Measurements from ENCODE around the gene ACTRT2.

Gene ACTRT2

DNA sequence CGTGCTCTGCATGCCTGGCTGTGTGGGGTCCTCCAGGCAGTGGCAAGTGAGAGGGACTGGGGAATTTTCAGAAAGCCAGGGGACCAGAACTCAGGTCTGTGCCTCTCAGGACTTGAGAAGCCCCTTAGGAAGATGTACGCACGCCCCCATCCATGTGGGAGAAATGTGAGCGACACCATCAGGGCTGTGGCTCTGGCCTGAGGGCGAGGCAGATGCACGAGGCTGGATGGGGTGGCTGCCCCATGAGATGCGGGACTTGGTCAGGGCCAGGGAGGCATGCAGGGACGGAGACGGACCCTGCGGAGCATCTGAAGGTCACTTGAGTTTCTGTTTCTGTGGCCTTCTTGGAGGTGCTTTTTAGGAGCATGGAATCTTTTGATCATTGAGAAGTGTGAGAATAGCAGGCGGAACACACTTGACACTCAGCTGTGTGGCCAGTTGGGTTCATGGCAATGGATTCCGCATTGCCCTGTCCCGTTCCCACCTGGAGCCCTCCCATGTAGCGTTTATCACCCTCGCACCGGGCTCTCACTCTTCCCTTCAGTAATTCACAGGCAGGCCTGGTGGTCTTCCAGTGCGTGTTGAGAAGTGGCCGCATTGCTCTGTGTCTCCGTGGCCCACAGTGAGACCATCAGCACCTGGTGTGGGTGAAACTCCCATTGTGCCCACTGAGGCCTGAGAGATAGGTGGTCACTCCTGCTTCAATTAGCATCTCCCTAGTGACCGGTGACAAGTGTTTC lies 30.7 kb upstream of the ACTRT2 start:
- H3K4me3 Mint-ChIP-seq: no peak overlapping the region
- no peaks in the 10 kb centered on the region for H3K4me1 Mint-ChIP-seq (ENCODE audit: low read depth)
- H3K9me3 Mint-ChIP-seq: peaks cover 19% of the 10 kb centered on the region
- H3K36me3 Mint-ChIP-seq (ENCODE audit: low read depth): no peaks in the 10 kb centered on the region
- H3K27ac Mint-ChIP-seq: no peak overlapping the region
- H3K27me3 Mint-ChIP-seq: peaks cover 3% of the 10 kb centered on the region

DNA sequence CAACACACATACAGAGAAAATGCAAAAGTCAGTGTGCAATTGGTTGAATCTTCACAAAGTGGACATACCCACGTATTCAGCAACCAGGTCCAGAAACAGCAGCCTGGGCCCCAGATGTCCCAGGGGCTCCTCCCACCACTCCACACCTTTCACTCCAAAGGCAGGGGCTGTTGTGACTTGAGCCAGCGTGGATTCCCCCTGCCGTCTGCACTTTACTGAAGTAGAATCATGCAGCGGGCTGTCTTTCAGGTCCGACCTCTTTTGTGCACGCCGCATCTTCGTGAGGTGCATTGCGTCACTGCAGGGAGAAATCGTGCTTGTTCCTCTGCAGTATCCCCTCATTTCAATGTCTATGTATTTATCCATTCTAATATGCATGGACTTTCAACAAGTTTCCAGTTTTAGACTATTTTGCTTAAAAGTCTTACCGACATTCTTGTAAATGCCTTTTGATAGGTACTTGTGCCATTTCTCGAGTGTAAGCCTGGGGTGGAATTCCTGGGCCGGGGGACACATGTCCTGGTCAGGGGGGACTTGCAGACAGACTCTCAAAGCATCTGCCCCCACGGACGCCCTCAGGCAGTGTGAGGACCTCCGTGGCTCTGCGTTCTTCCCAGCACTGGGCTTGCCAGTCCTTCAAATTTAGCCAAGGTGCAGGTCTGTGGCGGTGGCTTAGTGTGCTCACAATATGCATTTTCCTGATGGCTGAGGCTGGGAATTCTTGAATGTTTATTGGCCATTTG lies 29.3 kb upstream of the ACTRT2 start:
- H3K36me3 Mint-ChIP-seq (ENCODE audit: low read depth): no peaks in the 10 kb centered on the region
- H3K4me1 Mint-ChIP-seq (ENCODE audit: low read depth): no peaks in the 10 kb centered on the region
- H3K27ac Mint-ChIP-seq: no peak overlapping the region
- peaks cover 7% of the 10 kb centered on the region for H3K27me3 Mint-ChIP-seq
- H3K4me3 Mint-ChIP-seq: no peak overlapping the region
- H3K9me3 Mint-ChIP-seq: peaks cover 22% of the 10 kb centered on the region

DNA sequence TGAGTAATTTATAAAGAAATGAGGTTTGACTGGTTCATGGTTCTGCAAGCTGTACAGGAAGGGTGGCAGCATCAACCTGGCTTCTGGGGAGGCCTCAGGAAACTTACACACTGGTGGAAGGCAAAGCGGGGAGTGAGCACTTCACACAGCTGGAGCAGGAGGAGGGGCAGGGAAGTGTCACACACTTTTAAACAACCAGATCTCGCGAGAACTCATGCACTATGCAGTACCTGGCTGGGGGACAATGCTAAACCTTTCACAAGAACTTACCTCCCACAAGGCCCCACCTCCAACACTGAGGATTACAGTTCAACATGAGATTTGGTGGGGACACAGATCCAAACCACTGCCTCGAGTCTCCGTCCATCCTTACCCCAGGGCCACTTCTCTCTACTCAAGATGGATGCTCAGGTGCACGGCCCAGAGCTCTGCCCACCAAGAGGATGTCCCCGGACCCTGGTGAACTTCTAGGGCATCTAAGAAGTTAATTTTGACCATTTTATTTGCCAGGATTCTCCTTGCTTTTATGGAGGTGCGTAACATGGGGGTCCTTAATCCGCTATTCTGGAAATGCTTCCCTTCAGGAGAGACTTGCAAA lies 22.7 kb upstream of the ACTRT2 start:
- Mint-ChIP-seq H3K4me1 (ENCODE audit: low read depth) (no peaks in the 10 kb centered on the region), H3K27me3 (peaks cover 8% of the 10 kb centered on the region), H3K36me3 (ENCODE audit: low read depth) (no peaks in the 10 kb centered on the region), H3K9me3 (peaks cover 18% of the 10 kb centered on the region), H3K4me3 (no peak overlapping the region), H3K27ac (no peak overlapping the region)

DNA sequence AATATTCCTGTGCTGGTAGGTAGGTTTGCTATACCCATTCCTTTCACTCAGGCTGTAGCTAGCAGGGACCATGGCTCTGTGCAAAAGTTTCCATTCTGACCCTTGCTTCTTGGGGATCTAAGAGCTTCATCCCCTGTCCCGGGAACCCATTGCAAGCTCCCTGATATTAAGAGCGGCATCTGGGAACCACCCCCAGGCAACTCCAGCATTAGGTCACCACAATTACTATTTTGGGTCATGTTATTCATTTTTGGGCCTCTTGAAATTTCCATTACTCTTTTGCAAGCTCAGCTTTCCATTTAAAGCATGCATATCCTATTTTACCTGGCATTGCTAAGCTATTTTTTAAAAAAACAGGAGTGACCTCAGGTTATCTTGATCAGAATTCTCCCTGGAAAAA lies 22.1 kb upstream of the ACTRT2 start:
- Mint-ChIP-seq H3K27me3 (peaks cover 8% of the 10 kb centered on the region), H3K4me3 (no peak overlapping the region), H3K36me3 (ENCODE audit: low read depth) (no peaks in the 10 kb centered on the region), H3K9me3 (peaks cover 14% of the 10 kb centered on the region), H3K27ac (no peak overlapping the region), H3K4me1 (ENCODE audit: low read depth) (no peaks in the 10 kb centered on the region)

- H3K4me3 Mint-ChIP-seq: no peak overlapping the region
- peaks cover 10% of the 10 kb centered on the region for H3K9me3 Mint-ChIP-seq
- H3K27me3 Mint-ChIP-seq: peaks cover 8% of the 10 kb centered on the region
- H3K36me3 Mint-ChIP-seq (ENCODE audit: low read depth): no peaks in the 10 kb centered on the region
- no peak overlapping the region for H3K27ac Mint-ChIP-seq
- H3K4me1 Mint-ChIP-seq (ENCODE audit: low read depth): no peaks in the 10 kb centered on the region
Observed at GRCh38 chr1:2999571-2999970, 21.7 kb upstream of the ACTRT2 start.

DNA sequence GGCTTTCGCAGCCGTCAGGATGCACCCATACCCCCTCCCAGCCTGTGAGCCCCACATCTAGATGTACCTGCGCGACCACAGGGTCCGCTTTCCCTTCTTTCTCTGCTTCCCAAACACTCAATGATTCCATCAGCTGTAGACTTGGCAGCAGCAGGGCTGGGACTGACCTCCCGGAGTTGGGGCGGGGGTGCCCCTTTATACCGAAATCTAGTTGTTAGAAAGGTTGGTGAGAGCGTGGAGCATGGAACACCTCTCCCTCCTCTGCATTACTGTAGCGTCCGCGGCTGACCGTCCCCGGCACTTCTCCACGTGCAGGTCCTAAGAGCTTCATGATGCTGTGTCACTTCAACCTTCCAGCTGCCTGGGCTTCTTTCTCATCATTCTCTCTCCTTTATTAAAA lies 21.1 kb upstream of the ACTRT2 start:
- no peaks in the 10 kb centered on the region for H3K4me1 Mint-ChIP-seq (ENCODE audit: low read depth)
- peaks cover 9% of the 10 kb centered on the region for H3K9me3 Mint-ChIP-seq
- H3K36me3 Mint-ChIP-seq (ENCODE audit: low read depth): no peaks in the 10 kb centered on the region
- H3K27ac Mint-ChIP-seq: no peak overlapping the region
- no peak overlapping the region for H3K4me3 Mint-ChIP-seq
- H3K27me3 Mint-ChIP-seq: peaks cover 8% of the 10 kb centered on the region

GRCh38 chr1:3000671-3001470 lies 20.4 kb upstream of the ACTRT2 start:
- no peak overlapping the region for H3K27ac Mint-ChIP-seq
- no peaks in the 10 kb centered on the region for H3K36me3 Mint-ChIP-seq (ENCODE audit: low read depth)
- no peaks in the 10 kb centered on the region for H3K4me1 Mint-ChIP-seq (ENCODE audit: low read depth)
- H3K9me3 Mint-ChIP-seq: peaks cover 5% of the 10 kb centered on the region
- no peak overlapping the region for H3K4me3 Mint-ChIP-seq
- peaks cover 8% of the 10 kb centered on the region for H3K27me3 Mint-ChIP-seq

- H3K27me3 Mint-ChIP-seq: peaks cover 5% of the 10 kb centered on the region
- no peak overlapping the region for H3K27ac Mint-ChIP-seq
- peaks cover 2% of the 10 kb centered on the region for H3K9me3 Mint-ChIP-seq
- no peak overlapping the region for H3K4me3 Mint-ChIP-seq
- H3K4me1 Mint-ChIP-seq (ENCODE audit: low read depth): no peaks in the 10 kb centered on the region
- H3K36me3 Mint-ChIP-seq (ENCODE audit: low read depth): peaks cover 3% of the 10 kb centered on the region
Observed at GRCh38 chr1:3001471-3002348, 19.6 kb upstream of the ACTRT2 start.

DNA sequence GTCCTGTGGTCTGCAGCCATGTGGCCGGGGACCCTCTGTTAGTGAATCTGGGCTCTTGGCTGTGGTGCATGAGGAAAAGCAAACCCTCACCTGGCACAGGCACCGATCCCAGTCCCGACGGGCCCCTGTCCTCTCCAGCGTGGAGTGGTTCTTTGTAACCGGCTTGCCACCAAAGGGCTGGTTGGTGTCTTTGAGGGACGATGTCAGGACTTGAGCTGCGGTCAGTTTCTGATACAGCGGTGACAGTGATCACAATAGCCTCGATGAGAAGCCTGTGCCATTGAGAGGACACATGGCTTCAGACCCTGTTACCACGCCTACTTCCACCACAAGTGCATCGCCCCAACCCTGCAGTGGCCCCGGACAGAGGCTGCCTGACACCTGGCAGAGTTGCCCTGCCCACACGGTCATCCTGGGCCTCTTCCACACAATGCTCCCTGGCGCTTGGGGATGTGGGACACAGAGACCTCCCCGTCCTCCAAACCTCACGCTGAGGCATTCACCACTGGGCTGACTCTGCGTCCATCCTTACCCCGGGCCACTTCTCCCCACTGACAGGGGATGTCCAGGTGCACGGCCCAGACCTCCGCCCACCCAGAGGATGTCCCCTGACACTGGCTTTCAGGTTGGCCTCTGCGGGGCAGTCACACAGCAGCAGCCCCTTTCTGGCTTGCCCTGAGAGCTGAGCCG lies 18.8 kb upstream of the ACTRT2 start:
- H3K27ac Mint-ChIP-seq: no peak overlapping the region
- peaks cover 7% of the 10 kb centered on the region for H3K36me3 Mint-ChIP-seq (ENCODE audit: low read depth)
- H3K9me3 Mint-ChIP-seq: peaks cover 5% of the 10 kb centered on the region
- H3K4me1 Mint-ChIP-seq (ENCODE audit: low read depth): no peaks in the 10 kb centered on the region
- no peak overlapping the region for H3K4me3 Mint-ChIP-seq
- no peaks in the 10 kb centered on the region for H3K27me3 Mint-ChIP-seq

DNA sequence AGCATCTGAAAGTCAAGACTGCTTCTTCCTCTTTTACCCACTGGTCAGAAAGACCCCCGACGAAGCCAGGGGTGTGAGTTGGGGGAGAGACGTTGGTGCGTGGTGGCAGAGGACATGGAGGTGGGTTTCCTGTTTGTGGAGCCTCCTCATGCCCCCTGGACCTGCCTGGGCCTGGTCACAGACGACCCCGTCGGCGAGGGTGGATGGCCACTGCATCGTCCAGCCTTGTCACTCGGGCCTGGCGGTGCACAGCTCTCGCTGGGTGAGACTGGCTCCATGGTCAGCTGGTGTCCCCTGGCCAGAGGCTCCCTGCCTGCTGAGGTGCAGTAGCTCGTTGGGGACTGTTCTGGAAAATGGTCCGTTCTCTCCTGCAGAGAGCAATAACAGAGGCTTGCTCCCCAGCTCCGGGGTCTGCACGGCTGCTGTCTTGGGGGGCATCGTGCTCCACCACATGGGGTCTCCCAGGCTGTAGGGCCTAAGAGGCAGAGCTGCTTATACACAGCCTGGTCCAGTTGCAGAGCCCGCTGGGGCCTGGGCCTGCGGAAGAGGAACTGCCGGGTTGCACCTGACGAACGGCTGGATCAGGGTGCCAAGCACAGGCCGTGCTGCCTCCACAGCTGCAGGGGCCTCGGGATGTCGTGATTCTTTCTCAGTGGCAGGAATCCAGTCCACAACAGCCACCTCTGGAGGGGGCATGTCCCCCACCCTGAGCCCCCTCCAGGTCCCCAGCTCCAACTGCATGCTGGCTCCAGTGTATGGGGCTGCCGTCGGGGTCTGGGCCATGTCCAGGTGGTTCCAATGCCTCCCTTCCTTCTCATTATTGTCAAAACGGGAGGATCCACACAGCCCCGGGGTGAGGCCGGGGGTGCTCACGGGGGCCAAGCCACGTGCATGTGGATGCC lies 18.0 kb upstream of the ACTRT2 start:
- Mint-ChIP-seq H3K27ac (no peak overlapping the region), H3K4me3 (no peak overlapping the region), H3K4me1 (ENCODE audit: low read depth) (no peaks in the 10 kb centered on the region), H3K9me3 (peaks cover 9% of the 10 kb centered on the region), H3K36me3 (ENCODE audit: low read depth) (peaks cover 12% of the 10 kb centered on the region), H3K27me3 (peaks cover 5% of the 10 kb centered on the region)

DNA sequence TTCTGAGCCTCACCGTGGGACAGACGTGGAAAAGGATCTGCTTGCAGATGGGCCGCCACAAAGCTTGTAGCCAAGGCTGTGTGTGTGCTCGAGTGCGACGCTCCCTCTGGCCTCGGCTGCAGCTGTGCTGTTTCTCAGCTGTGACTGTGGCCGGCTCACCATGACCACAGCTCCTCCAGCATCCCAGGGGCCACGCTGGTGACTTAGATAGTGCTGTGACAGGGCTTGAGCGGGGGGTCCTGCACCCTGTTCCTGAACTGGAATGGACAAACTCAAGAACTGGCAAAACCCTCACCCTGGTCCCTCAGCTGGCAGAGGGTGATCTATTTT lies 17.4 kb upstream of the ACTRT2 start:
- Mint-ChIP-seq H3K36me3 (ENCODE audit: low read depth) (peaks cover 12% of the 10 kb centered on the region), H3K4me1 (ENCODE audit: low read depth) (no peaks in the 10 kb centered on the region), H3K9me3 (peaks cover 15% of the 10 kb centered on the region), H3K27me3 (peaks cover 5% of the 10 kb centered on the region), H3K4me3 (no peak overlapping the region), H3K27ac (no peak overlapping the region)

GRCh38 chr1:3004285-3005205 lies 16.7 kb upstream of the ACTRT2 start:
- H3K4me1 Mint-ChIP-seq (ENCODE audit: low read depth): no peaks in the 10 kb centered on the region
- no peak overlapping the region for H3K27ac Mint-ChIP-seq
- peaks cover 16% of the 10 kb centered on the region for H3K9me3 Mint-ChIP-seq
- H3K4me3 Mint-ChIP-seq: no peak overlapping the region
- peaks cover 5% of the 10 kb centered on the region for H3K27me3 Mint-ChIP-seq
- peaks cover 12% of the 10 kb centered on the region for H3K36me3 Mint-ChIP-seq (ENCODE audit: low read depth)

Measured in stimulated activated naive CD8-positive, alpha-beta T cell treated with anti-CD3 and anti-CD28 coated beads, Interleukin-15, Interleukin-2, amounts not matched to agents 100 ng/mL and 50 ng/mL, for 24 hours (primary cell).